ENCODE results near the gene TRIM65. TPM values are rescaled to one million over a fixed set of nuclear protein-coding genes. Genes with fewer than 3 reads are reported as not detected.

The TRIM65 gene
- total and polyA plus RNA-seq, 3 donors from 2014 or later: 8.6 to 25.5 (median 23.4) TPM

DNA sequence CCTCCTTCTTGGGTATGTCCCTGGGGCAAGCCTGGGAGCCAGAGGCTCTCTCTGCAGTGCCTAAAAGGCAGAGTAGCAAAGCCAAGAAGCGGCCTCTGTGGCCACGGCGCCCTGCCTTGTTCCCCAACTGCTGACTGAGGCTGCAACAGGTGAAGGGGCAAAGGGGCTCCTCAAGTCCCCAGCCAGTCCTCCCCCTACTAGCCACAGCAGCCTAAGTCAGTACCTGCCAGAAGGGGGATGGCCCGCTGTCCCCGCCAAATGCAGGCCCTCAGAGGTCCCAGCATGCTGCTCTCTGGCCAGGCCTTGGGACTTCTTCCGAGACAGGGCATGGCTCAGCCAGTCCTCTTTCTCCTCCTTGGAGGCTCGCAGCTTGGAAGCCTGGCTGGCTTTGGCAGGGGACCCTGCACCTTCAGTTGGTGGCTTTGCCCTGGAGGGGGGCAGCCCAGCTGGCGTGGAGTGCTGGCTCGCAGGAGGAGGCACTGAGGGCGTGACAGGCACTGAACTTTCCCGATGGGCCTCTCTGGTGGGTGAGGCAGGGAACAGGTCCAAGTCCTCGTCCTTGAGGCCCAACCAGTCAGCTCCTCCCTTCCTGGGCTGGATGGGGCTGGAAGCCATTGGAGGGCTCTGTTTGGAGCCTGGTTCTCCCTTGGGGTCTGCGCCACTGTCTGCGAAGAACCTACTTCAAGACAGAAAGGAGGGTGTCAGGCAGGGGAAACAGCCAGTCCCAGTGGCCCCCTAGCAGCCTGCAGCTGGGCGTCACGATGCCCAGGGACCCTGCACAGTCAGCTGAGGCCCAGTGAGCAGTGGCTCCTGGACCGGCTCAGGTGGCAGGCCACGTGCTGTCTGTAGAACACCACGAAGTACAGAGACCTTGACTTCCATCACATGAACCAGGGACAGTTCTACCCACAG, 26.5 kb upstream of the TRIM65 start:
- Histone ChIP-seq H3K4me3 (no peak overlapping the region), H3K36me3 (ENCODE audit: low read depth, missing control alignments) (no peaks in the 10 kb centered on the region), H3K9me3 (no peaks in the 10 kb centered on the region), H3K27ac (peak overlapping the region in 1 of 2 donors; percentile 8), H3K27me3 (no peaks in the 10 kb centered on the region), H3K4me1 (peaks cover 23% of the 10 kb centered on the region)
- peak; percentile 67 for DNase-seq
- intact Hi-C loops (cut with DNase I; ENCODE audit: low total_unique reads): no loop called here
- 59 to 67% methylated on average over 10 to 19 of the region's 19 CpGs for WGBS, 2 donors
- no peak for TF ChIP-seq CTCF (IDR thresholded peaks at IDR 0.05)
- no peak for TF ChIP-seq POLR2A (IDR thresholded peaks at IDR 0.05)

DNA sequence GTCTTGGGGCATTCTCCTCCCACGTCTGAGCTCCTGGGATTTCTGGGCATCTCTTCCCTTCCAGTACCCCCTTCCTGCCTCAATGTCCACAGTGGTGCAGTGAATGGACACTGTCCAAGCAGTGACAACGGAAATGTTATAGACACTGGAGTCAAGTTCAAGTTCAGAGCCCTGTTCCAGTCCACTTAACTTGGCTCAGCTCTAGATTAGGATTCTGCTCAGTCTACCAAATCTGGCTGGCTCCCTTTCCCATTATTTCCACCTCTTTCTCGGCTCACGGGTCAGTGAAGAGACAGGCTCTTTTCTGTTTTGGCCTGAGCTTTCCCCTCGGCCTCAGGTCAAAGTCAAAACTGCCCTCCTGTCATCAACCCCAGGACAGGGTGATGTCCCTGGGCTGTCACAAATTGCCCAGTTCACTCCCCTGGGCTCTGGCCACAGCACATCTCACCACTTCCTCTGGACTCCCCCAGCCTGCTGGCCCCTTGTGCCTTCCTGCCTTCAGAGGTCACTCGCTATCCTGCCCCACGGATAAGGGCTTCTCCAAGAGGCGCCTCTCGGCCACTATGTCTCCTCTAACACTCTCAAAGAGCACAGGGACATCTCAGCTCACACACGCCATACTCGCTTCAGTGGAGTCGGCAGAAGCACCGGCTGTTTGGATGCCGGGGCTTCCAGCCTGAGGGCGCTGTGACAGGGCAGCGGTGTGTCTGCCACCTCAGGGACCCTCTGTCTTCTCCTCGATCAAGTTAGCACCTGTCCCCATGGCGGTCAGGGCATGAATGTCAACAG, 25.6 kb upstream of the TRIM65 start:
- H3K36me3 ChIP-seq (ENCODE audit: low read depth, missing control alignments): no peaks in the 10 kb centered on the region
- H3K27me3 ChIP-seq: no peaks in the 10 kb centered on the region
- 80% methylated on average over 16 to 18 of the region's 18 CpGs for WGBS, 2 donors
- peaks cover 23% of the 10 kb centered on the region for H3K4me1 ChIP-seq
- TF ChIP-seq POLR2A (IDR thresholded peaks at IDR 0.05) (no peak), CTCF (IDR thresholded peaks at IDR 0.05) (no peak)
- H3K27ac ChIP-seq: peak overlapping the region in 1 of 2 donors; percentile 8
- H3K9me3 ChIP-seq: no peaks in the 10 kb centered on the region
- intact Hi-C loops (cut with DNase I; ENCODE audit: low total_unique reads): no loop called here
- DNase-seq: no peak
- H3K4me3 ChIP-seq: no peak overlapping the region

- intact Hi-C loops (cut with DNase I; ENCODE audit: low total_unique reads): no loop called here
- Histone ChIP-seq H3K27ac (no peak overlapping the region), H3K4me1 (peaks cover 23% of the 10 kb centered on the region), H3K36me3 (ENCODE audit: low read depth, missing control alignments) (no peaks in the 10 kb centered on the region), H3K27me3 (no peaks in the 10 kb centered on the region), H3K9me3 (no peaks in the 10 kb centered on the region), H3K4me3 (no peak overlapping the region)
- DNase-seq: no peak
- TF ChIP-seq POLR2A (IDR thresholded peaks at IDR 0.05) (no peak), CTCF (IDR thresholded peaks at IDR 0.05) (no peak)
- 91 to 92% methylated on average over 2 to 13 of the region's 15 CpGs for WGBS, 2 donors
These were observed 24.8 kb upstream of the TRIM65 start for GRCh38 chr17:75921596-75921995.

DNA sequence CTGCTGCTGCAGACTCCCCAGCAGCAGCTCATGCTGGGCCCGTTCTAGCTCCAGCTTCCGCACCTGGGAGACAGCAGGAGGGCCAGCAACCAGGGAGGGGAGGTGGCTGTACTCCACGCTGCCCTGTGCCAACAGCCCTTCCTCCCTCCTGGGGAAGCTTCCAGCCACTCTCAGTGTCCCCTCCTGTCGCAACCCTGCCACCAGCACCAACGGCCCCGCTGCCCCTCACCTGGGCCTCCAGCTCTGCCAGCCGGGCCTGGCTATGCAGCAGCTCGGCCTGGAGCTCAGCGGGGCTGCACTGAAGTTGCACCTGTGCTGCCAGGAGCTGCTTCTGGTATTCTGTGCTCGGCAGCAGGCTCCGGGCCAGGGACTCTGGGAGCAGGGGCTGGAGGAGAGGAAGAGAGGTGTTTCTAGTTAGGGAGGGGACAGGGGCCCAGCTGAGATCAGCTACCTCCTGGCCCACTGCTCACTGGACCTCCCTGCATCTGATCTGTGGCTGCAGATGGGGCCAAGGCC, 23.4 kb upstream of the TRIM65 start:
- H3K9me3 ChIP-seq: no peaks in the 10 kb centered on the region
- no peak for DNase-seq
- TF ChIP-seq CTCF (IDR thresholded peaks at IDR 0.05) (no peak), POLR2A (IDR thresholded peaks at IDR 0.05) (no peak)
- H3K36me3 ChIP-seq (ENCODE audit: low read depth, missing control alignments): no peaks in the 10 kb centered on the region
- intact Hi-C loops (cut with DNase I; ENCODE audit: low total_unique reads): no loop called here
- no peak overlapping the region for H3K27ac ChIP-seq
- H3K4me1 ChIP-seq: peaks cover 23% of the 10 kb centered on the region
- H3K4me3 ChIP-seq: no peak overlapping the region
- 69% methylated on average over 11 of the region's 11 CpGs; no CpG with 5 or more reads in 1 of the 2 donors for WGBS, 2 donors
- no peaks in the 10 kb centered on the region for H3K27me3 ChIP-seq
